Endodermal cell (in vitro differentiated cells): ENCODE data around the gene HHIP. TPM values are rescaled to one million over a fixed set of nuclear protein-coding genes. Genes with fewer than 3 reads are reported as not detected.

Experiments
- DNase-seq: peaks from one replicate; pipeline ENCODE4 v3.0.0-alpha.2; 2017
- H3K27ac ChIP-seq: 2 replicates; pipeline ENCODE4 v1.5.1; 2013; ENCODE audit warnings: mild to moderate bottlenecking, low read depth, low read length, moderate library complexity
- H3K27me3 ChIP-seq: 2 replicates; pipeline ENCODE4 v1.6.1; 2013; ENCODE audit warnings: mild to moderate bottlenecking, low read length, moderate library complexity; ENCODE audit not compliant: insufficient read depth, control insufficient read depth, poor library complexity, severe bottlenecking
- H3K36me3 ChIP-seq: 2 replicates; pipeline ENCODE4 v1.7.0; 2013; ENCODE audit warnings: mild to moderate bottlenecking, low read length, moderate library complexity; ENCODE audit not compliant: control insufficient read depth, insufficient read depth
- H3K4me1 ChIP-seq: one replicate; pipeline ENCODE4 v1.7.0; 2013; ENCODE audit warnings: low read length; ENCODE audit not compliant: control insufficient read depth, insufficient read depth
- H3K4me3 ChIP-seq: 2 replicates; pipeline ENCODE4 v1.5.1; 2013; ENCODE audit warnings: mild to moderate bottlenecking, low read length, moderate library complexity
- H3K9ac ChIP-seq: 2 replicates; pipeline ENCODE4 v1.6.1; 2013; ENCODE audit warnings: mild to moderate bottlenecking, low read length, moderate library complexity; ENCODE audit not compliant: poor library complexity, severe bottlenecking; ENCODE audit errors: extremely low read depth
- H3K9me3 ChIP-seq: 2 replicates; pipeline ENCODE4 v1.6.1; 2013; ENCODE audit warnings: mild to moderate bottlenecking, low read length, moderate library complexity; ENCODE audit not compliant: control insufficient read depth
- H3K27ac Mint-ChIP-seq: 2 replicates; pipeline ENCODE4 v1.8.0; 2020; ENCODE audit warnings: mixed read lengths
- H3K27me3 Mint-ChIP-seq: 2 replicates; pipeline ENCODE4 v1.8.0; 2021; ENCODE audit warnings: mild to moderate bottlenecking, mixed read lengths; ENCODE audit not compliant: insufficient read depth
- H3K36me3 Mint-ChIP-seq: 2 replicates; pipeline ENCODE4 v1.8.0; 2020; ENCODE audit warnings: low read depth, mixed read lengths
- H3K4me1 Mint-ChIP-seq: 2 replicates; pipeline ENCODE4 v1.8.0; 2020; ENCODE audit warnings: mixed read lengths
- H3K4me3 Mint-ChIP-seq: 2 replicates; pipeline ENCODE4 v1.8.0; 2020; ENCODE audit warnings: mild to moderate bottlenecking, moderate library complexity, mixed read lengths
- H3K9me3 Mint-ChIP-seq: 2 replicates; pipeline ENCODE4 v1.8.0; 2020; ENCODE audit warnings: mild to moderate bottlenecking, mixed read lengths
- WGBS, 2 experiments: methylation state at CpG; one replicate each; pipeline versions ENCODE4 v1.1.5 to v1.1.7; 2013; ENCODE audit warnings: missing lambda C conversion rate in 2 of 2, mixed read lengths in 1 of 2; ENCODE audit not compliant: insufficient coverage in 1 of 2, insufficient read length in 1 of 2; 5-methylcytosine and 5-hydroxymethylcytosine counted together
- total RNA-seq, 2 donors: library from RNA; stranded (reverse); fragmentation: NEBNext Ultra II Directional in 1 of 2; extraction: Animal tissue kit (Norgen Biotek cat#: 25700) in 1 of 2; gene quantifications; 2 replicates in 1 of 2; 3 replicates in 1 of 2; pipeline ENCODE4 v1.2.1, GENCODE V29; 2021
- TF ChIP-seq, protein P1 (sequence below): fragments of 200-600 bp; sonication (generic); conservative IDR thresholded peaks from 2 replicates; pipeline ENCODE4 v1.5.0; 2021; ENCODE audit warnings: antibody characterized with exemption, mild to moderate bottlenecking

Gene HHIP
- total RNA-seq, 2 donors from 2014 or later, result 1.8 to 3.4 TPM

DNA sequence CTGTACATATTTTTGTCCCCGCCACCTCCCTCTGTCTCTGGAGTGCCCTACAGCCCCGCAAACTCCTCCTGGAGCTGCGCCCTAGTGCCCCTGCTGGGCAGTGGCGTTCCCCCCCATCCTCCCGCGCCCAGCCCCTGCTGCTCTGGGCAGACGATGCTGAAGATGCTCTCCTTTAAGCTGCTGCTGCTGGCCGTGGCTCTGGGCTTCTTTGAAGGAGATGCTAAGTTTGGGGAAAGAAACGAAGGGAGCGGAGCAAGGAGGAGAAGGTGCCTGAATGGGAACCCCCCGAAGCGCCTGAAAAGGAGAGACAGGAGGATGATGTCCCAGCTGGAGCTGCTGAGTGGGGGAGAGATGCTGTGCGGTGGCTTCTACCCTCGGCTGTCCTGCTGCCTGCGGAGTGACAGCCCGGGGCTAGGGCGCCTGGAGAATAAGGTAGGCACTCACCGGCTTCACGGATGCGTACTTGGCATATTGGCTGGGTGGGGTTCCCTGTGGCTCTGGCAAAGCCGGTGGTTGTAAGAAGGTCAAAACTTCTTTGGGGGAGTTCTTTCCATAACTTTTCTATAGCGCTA, 653 bp downstream of the HHIP start:
- Histone ChIP-seq H3K9me3 (no peaks in the 10 kb centered on the region), H3K27me3 (peaks cover 54% of the 10 kb centered on the region), H3K27ac (no peak overlapping the region), H3K4me3 (peak overlapping the region; percentile 70), H3K9ac (no peak overlapping the region), H3K4me1 (peaks cover 17% of the 10 kb centered on the region), H3K36me3 (no peaks in the 10 kb centered on the region)
- Mint-ChIP-seq H3K4me1 (peaks cover 45% of the 10 kb centered on the region), H3K27ac (no peak overlapping the region), H3K27me3 (peaks cover 57% of the 10 kb centered on the region), H3K9me3 (no peaks in the 10 kb centered on the region), H3K36me3 (no peaks in the 10 kb centered on the region), H3K4me3 (peak overlapping the region; percentile 63)
- TF ChIP-seq, protein P1, sequence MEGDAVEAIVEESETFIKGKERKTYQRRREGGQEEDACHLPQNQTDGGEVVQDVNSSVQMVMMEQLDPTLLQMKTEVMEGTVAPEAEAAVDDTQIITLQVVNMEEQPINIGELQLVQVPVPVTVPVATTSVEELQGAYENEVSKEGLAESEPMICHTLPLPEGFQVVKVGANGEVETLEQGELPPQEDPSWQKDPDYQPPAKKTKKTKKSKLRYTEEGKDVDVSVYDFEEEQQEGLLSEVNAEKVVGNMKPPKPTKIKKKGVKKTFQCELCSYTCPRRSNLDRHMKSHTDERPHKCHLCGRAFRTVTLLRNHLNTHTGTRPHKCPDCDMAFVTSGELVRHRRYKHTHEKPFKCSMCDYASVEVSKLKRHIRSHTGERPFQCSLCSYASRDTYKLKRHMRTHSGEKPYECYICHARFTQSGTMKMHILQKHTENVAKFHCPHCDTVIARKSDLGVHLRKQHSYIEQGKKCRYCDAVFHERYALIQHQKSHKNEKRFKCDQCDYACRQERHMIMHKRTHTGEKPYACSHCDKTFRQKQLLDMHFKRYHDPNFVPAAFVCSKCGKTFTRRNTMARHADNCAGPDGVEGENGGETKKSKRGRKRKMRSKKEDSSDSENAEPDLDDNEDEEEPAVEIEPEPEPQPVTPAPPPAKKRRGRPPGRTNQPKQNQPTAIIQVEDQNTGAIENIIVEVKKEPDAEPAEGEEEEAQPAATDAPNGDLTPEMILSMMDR, result no peak
- peak; percentile 68 for DNase-seq
- 2% methylated on average over 7 to 22 of the region's 22 CpGs for WGBS, 2 experiments

DNA sequence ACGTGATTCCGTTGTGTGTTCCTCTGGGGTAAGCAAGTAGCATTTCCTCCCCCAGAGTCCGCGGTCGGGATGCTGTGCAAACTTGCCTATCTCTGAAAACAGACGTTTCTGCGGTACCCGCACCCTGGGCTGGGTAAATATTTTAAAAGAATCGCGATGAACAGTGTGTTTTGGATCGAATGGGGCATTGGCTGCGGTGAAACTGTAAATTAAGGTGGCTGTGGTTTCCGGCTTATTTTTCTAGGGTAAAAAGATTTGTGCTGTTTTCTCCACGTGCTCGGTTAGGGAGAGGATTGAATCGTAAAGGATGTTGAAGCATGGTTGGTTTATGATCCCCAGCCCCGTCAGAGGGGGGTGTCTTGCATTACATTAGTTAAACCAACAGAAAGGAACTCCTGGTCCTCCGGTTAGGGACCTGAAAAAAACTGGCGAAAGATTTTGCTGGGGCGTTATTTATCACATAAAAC, 1.2 kb downstream of the HHIP start:
- peak; percentile 66 for DNase-seq
- H3K27me3 Mint-ChIP-seq, result peaks cover 57% of the 10 kb centered on the region
- peaks cover 47% of the 10 kb centered on the region for H3K4me1 Mint-ChIP-seq
- H3K9me3 ChIP-seq, result no peaks in the 10 kb centered on the region
- H3K4me3 ChIP-seq, result peak overlapping the region; percentile 70
- no peak overlapping the region for H3K27ac Mint-ChIP-seq
- peaks cover 58% of the 10 kb centered on the region for H3K27me3 ChIP-seq
- TF ChIP-seq, protein P1, result no peak
- H3K4me3 Mint-ChIP-seq, result peak overlapping the region; percentile 63
- no peaks in the 10 kb centered on the region for H3K36me3 ChIP-seq
- H3K9ac ChIP-seq, result no peak overlapping the region
- H3K36me3 Mint-ChIP-seq, result no peaks in the 10 kb centered on the region
- peaks cover 17% of the 10 kb centered on the region for H3K4me1 ChIP-seq
- no peaks in the 10 kb centered on the region for H3K9me3 Mint-ChIP-seq
- H3K27ac ChIP-seq, result no peak overlapping the region
- WGBS, 2 experiments, result 4 to 5% methylated on average over 17 to 20 of the region's 20 CpGs

DNA sequence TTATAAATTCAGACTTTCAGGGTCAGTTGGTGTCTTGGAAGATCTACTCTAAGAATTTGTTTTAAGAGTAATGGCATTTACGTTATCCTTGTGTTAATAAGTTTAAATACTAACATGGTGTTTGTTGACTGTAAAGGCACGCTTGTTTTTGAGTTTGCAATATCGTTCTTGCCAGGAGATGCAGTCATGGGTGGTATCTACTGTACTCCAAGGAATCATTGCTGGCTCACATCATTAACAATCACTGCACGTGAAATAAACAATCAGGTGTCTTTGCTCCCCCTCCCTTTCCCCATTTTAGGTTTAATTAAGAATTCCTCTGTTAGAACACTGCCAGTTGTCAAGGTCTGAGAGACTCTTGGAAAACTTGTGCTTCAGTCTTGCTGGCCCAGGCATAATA, 1.6 kb downstream of the HHIP start:
- H3K4me3 ChIP-seq, result peak overlapping the region; percentile 70
- H3K9me3 ChIP-seq, result no peaks in the 10 kb centered on the region
- peaks cover 62% of the 10 kb centered on the region for H3K27me3 ChIP-seq
- no peak for DNase-seq
- Mint-ChIP-seq H3K36me3 (no peaks in the 10 kb centered on the region), H3K27ac (no peak overlapping the region), H3K27me3 (peaks cover 55% of the 10 kb centered on the region), H3K9me3 (no peaks in the 10 kb centered on the region), H3K4me1 (peaks cover 52% of the 10 kb centered on the region), H3K4me3 (peak overlapping the region; percentile 63)
- H3K27ac ChIP-seq, result no peak overlapping the region
- H3K4me1 ChIP-seq, result peaks cover 17% of the 10 kb centered on the region
- 13 to 33% methylated on average over 1 to 4 of the region's 4 CpGs for WGBS, 2 experiments
- no peaks in the 10 kb centered on the region for H3K36me3 ChIP-seq
- TF ChIP-seq, protein P1, result no peak
- no peak overlapping the region for H3K9ac ChIP-seq
